HG03103 (cell line): ENCODE data around the gene STK11.
A peak's percentile ranks its signal among the peaks of the same experiment; 100 is the strongest.
"Not testable (repeated sequence)": the region's sequence is repeated elsewhere in the genome, so short reads cannot be mapped to it uniquely, and the experiment has no call there.

Experiments used
- ATAC-seq: cut with Tn5 transposase; IDR thresholded peaks from one replicate; pipeline ENCODE4 v1.9.1; 2021; ENCODE audit warnings: low read depth; ENCODE audit not compliant: unreplicated experiment

Gene STK11

DNA sequence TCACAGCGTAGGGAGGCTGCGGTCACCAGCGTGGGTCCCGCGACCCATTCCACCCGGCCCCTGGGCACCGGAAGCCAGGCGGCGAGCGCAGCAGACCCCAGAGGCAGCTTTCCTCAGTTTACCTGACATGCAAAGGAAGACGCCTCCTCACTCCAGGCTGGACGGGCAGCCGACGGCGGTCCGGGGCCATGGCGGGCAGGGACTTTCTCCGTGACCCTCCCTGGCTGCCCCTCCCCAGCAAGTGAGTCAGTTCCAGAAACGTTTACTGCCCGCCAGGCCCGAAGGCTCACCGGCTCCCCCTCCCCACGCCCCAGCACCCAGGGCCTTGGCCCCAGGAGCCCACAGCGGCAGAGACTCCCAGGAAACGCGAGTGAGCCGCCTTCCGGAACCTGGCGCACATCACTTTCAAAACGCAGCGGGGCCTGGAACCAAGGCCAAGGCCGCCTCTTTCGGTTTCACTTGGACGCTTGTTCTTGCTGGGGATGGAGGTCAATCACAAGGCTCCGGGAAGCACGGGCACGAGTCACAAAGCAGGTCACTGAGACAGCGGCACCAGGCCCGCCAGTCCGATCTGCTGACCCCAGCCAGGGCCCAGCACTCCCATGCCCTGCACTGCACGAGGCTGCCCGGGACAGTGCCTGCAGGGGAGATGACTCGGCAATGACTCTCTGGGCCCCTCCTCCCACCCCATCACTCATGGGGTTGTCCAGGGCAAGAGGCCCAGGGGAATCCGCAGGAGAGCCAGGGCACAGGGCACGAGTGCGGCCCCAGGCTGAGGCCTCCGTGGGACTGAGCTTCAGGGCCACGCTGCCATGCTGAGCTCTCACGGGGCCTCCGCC lies 36.8 kb upstream of the STK11 start:
- ATAC-seq = no peak

DNA sequence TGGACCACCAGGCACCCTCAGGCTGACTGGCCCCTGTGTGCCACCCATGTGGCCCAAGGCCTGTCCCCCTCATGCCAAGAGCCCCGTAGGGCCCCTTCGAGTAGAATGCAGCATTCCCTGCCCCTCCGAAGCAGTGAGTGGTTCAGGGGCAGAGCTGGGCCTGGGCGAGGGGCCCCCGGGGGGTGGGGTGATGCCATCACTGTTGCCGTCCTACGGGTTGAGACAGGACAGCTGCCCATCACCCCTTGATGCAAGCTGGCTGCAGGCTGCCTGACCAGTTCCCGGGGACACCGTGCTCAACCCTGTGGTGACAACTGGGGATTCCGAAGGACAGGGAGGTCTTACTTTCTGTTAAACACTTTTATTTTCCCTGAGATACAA lies 36.2 kb upstream of the STK11 start:
- ATAC-seq = no peak

DNA sequence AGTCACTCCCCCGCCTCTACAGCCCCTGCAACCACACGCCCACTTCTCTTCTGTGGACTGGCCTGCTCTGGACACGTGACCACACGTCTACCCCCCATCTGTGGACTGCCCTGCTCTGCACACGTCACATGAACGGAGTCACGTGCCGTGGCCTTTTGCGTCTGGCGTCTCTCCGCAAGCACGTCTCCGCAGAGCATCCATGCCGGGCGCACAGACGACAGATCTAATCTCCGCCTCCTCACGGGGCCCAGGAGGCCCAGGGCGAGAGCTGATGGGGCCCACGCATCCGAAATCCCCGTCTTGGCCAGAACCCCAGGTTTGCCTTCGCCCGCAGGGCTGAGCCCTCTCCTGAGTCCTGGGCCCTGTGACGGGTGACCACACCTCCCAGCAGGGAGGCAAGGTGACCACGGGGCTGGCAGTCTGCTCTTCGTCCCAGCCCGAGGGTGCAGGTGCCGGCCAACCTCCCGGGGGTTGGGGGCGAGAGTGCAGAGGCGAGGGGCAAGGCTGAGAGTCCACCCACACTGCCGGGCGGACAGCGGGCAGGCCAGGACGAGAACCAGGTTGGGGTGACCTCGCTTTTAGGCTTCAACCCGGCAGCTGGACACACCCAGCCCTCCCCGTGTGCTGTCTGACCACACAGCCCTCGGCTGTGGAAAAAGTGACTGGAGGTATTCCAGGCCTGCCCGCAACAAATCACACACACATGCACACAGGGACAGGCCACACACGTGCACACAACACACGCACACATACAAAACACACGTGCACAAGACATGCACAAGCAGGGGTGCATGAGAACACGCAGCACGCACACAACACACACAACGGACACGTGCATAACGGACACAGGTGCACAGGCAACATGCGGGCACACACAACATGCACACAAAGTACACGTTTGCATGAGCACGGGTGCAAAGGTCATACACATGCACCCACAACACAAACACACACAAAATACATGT lies 35.4 kb upstream of the STK11 start:
- ATAC-seq = no peak

GRCh38 chr19:1170938-1171754 lies 34.4 kb upstream of the STK11 start:
- no peak for ATAC-seq

GRCh38 chr19:1171755-1172352 lies 33.7 kb upstream of the STK11 start:
- ATAC-seq = no peak

- ATAC-seq = no peak
These were observed 33.0 kb upstream of the STK11 start for GRCh38 chr19:1172353-1173158.

DNA sequence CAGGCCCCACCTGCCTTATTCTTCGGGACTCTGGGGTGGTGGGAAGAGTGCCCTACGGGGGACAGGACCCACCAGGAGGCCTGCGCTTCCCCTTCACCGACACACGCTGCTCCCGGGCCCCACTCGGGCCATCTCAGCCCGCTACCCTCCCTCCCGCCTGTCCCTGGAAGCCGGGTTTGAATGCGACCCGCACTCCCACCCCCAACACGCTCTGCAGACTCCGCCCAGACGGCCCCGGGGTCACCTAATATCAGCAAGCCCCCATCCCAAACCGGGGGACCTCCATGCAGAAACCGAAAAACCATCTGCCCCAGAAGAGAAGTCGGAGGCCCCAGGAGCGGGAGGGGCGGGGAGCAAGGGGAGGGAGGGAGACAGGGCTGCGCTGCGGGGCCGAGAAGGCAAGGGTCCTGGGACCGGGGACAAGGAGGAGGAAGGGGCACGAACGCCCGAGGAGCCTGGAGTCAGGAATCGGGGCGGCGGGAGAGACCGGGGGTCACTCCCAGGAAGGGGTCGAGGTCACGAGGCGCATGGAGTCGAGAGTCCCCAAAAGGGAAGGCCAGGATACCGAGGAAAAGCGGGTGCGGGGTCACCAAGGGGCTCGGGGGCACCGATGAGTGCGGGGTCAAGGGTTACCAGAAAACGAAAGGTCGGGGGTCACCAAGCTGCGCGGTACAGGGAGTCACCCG lies 32.3 kb upstream of the STK11 start:
- no peak for ATAC-seq

GRCh38 chr19:1173845-1174809 lies 31.5 kb upstream of the STK11 start, which contains the start of gene SBNO2:
TSS of gene SBNO2 (minus strand) at chr19:1174268. CDS start at chr19:1154276, 19,992 bp downstream.
- peak; percentile 53 for ATAC-seq

DNA sequence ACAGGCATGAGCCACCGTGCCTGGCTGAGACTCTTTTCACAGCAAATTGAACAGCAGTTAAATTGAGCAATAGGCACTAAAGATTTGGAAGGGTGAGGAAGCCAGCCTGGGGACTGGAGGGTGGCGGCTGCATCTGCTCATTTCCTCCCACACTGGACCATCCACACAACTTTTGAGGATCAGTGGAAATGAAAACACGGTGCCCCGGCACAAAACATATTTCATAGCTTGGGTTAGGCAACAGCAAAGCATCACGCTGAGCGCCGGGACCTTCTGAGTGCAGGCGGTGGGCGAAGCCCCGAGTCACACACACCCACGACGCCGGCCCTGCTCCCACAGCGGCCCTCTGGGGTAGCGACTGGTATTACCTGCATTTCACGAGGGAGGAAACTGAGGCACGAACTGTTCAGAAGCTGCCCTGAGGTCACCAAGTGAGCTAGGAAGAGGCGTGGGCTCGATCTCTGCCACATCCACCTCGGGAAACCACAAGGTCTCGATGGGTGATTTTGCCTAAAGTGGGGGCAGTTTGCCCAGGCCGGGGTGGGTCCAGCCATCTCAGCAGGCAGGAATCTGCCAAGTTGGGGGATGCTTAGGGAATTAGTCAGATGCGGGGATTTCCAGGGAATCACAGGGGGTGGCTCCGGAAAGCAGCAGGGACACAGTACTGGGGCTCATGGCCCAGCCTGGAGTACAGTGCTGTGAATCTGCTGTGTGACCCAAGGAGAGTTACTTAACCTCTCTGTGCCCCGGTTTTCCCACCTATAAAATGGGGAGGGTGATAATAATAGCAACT lies 28.1 kb upstream of the STK11 start:
- no peak for ATAC-seq

DNA sequence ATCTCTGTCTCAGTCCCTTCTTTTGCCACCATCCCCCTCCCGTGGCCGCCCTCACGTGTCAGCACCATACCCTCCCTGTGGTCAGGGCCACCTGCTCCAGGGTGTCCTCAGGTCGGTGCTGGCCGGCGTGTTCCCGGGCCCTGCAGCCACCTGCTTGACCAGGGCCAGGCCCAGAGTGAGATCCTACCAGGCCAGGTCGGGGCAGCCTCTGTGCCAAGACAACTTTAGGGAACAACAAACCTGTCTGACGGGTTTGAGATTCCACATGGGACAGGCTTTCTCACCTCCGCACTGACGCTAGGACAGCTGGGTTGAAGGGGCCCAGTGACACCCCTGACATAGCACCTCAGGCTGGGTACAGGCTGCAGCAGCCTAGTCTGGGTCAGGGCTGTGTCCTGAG lies 24.0 kb upstream of the STK11 start:
- no peak for ATAC-seq

DNA sequence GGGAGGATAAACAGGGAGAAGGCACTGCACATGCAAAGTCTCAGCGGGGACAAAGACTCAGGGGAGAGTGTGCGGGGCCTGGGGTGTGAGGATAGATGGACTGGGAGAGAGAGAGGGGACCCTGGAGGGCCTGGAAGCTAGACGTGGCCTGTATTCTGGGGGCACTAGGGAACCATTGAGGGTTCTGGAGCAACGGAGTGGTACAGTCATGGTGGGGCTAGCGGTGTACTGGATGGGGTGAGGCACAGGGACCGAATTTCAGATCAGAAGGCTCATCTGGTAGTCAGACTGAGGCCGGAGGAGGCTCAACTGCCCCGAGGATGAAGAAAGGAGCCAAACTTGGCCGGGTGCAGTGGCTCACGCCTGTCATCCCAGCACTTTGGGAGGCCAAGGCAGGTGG lies 23.5 kb upstream of the STK11 start:
- no peak for ATAC-seq

DNA sequence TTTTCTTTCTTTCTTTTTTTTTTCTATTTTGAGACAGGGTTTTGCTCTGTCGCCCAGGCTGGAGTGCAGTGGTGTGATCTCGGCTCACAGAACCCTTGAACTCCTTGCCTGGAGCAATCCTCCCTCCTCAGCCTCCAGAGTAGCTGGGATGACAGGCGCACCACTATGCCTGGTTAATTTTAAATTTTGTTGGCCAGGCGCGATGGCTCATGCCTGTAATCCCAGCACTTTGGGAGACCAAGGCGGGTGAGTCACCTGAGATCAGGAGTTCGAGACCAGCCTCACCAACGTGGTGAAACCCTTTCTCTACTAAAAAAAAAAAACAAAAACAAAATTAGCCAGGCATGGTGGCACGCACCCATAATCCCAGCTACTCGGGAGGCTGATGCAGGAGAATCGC lies 22.9 kb upstream of the STK11 start:
- no peak for ATAC-seq

- no peak for ATAC-seq
These were observed 21.9 kb upstream of the STK11 start for GRCh38 chr19:1183543-1184172.

DNA sequence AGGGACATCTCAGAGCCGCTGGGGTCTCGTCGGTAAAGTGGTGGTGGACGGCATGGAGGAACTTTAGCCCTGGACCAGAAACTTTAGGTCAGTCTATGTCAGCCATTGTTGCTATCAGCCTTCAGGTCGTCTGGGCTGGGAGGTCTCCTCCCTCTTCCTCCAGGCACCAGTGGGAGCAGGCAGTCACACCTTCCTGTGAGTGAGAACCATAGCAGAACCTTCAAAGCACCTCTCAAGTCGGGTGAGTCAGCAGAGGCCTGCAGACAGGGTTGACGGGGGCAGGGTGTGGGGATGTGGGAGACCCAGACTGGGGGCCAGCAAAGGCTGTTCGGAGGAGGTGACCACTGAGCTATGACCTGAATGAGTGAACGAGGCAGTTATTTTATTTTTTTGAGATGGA lies 16.2 kb upstream of the STK11 start:
- no peak for ATAC-seq

DNA sequence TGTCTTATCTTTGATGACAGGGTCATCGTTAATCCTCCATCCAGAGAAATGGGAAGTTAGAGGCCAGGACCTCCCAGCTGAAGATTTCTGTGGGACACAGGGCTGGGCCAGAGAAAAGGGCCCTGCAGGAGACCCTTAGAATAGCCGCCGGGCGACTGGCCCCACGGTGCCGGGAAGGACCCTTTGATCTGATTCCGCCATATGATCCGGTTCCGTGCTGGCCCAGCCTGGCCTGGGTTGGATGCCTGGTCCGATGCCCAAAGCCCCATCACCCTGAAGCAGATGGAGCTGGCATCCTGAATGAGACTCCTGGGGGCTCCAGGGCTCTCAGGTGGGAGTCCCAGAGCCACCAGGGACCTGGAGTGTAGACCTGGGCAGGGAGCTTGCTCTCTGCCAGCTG lies 6.0 kb upstream of the STK11 start:
- ATAC-seq = no peak

DNA sequence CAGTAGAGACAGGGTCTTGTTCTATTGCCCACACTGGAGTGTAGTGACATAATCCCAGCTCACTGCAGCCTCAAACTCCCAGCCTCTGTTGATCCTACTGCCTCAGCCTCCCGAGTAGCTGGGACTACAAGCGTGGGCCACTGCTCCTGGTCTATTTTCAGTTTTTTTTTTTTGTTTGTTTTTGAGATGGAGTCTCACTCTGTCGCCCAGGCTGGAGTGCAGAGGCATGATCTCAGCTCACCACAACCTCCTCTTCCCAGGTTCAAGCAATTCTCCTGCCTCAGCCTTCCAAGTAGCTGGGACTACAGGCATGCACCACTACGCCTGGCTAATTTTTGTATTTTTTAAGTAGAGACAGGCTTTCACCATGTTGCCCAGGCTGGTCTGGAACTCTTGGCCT lies 5.0 kb upstream of the STK11 start:
- ATAC-seq = not testable (repeated sequence)
